HepG2 (cell line): ENCODE data around the gene PRSS48. TPM values are rescaled to one million over a fixed set of nuclear protein-coding genes. Genes with fewer than 3 reads are reported as not detected.

Experiments
- ATAC-seq: fragments of 200-7000 bp; cut with Tn5 transposase; 3 replicates; pipeline ENCODE4 v1.9.1; 2020; ENCODE audit warnings: mild to moderate bottlenecking, moderate library complexity
- BruUV-seq: library from RNA; stranded (reverse); fragments of 400-500 nt; replicated peaks from 2 replicates; lab custom pipeline; 2021; lab: Mats Ljungman, UMichigan
- CTCF ChIA-PET: fragments of 300-600 bp; formaldehyde crosslinking; extraction: SDS; loops from one replicate; lab custom pipeline; 2021; ENCODE audit warnings: low total read pairs, inconsistent platforms, low intra/inter-chr PET ratio; lab: Yijun Ruan, JAX
- POLR2A ChIA-PET: fragments of 350-600 bp; sonication (Branson Sonifier 250); formaldehyde crosslinking; loops from one replicate; lab custom pipeline; 2020; ENCODE audit warnings: antibody characterized with exemption, inconsistent platforms; lab: Yijun Ruan, JAX
- DNase-seq: peaks from one replicate; pipeline ENCODE4 v3.0.0-alpha.2; 2015; ENCODE audit warnings: low spot score
- FAIRE-seq: peaks from 3 replicates; lab custom pipeline; 2011; peaks lifted over from hg19 to GRCh38; lab: Jason Lieb, UNC
- H2AFZ ChIP-seq: one replicate; pipeline ENCODE4 v1.6.1; 2011; ENCODE audit warnings: low read length, inconsistent platforms
- H3K27ac ChIP-seq: fragments of 300-600 bp; 3 replicates; pipeline ENCODE4 v1.8.0; 2011; ENCODE audit warnings: mixed run types, mild to moderate bottlenecking, mixed read lengths, low read length, inconsistent platforms; ENCODE audit not compliant: insufficient read depth; ENCODE audit errors: extremely low read length
- H3K27me3 ChIP-seq, 2 experiments: fragments of 200-600 bp in 1 of 2; 2 replicates in 1 of 2; 3 replicates in 1 of 2; pipeline versions ENCODE4 v1.6.0 to v1.8.0; 2011; ENCODE audit warnings: low read length in 2 of 2, mild to moderate bottlenecking in 2 of 2, moderate library complexity in 2 of 2, inconsistent platforms in 1 of 2; ENCODE audit not compliant: insufficient read depth in 2 of 2, control insufficient read depth in 1 of 2
- H3K36me3 ChIP-seq, 2 experiments: fragments of 200-600 bp in 1 of 2; replicated peaks in 1 of 2; 2 replicates in 1 of 2; 3 replicates in 1 of 2; pipeline versions ENCODE4 v1.5.1 to v1.8.0; 2011; ENCODE audit warnings: low read length in 2 of 2, inconsistent platforms in 1 of 2; ENCODE audit not compliant: insufficient read depth in 2 of 2, control insufficient read depth in 1 of 2
- H3K4me1 ChIP-seq: 2 replicates; pipeline ENCODE4 v1.5.1; 2012; ENCODE audit warnings: low read length, inconsistent platforms; ENCODE audit not compliant: insufficient read depth
- H3K4me2 ChIP-seq: 2 replicates; pipeline ENCODE4 v1.6.0; 2011; ENCODE audit warnings: low read depth, low read length, inconsistent platforms
- H3K4me3 ChIP-seq, 3 experiments: fragments of 200-600 bp in 1 of 3; sonication (generic), shearing (Covaris generic) in 1 of 3; replicated peaks in 1 of 3; 2 replicates each; pipeline ENCODE4 v1.5.1; 2011 to 2016; ENCODE audit warnings: low read length in 3 of 3, inconsistent platforms in 2 of 3, low read depth in 2 of 3, mild to moderate bottlenecking in 2 of 3, control low read depth in 1 of 3, mixed read lengths in 1 of 3; ENCODE audit not compliant: insufficient read depth in 1 of 3
- H3K79me2 ChIP-seq: one replicate; pipeline ENCODE4 v1.6.1; 2011; ENCODE audit warnings: low read length, inconsistent platforms; ENCODE audit not compliant: insufficient read depth
- H3K9ac ChIP-seq: 2 replicates; pipeline ENCODE4 v1.6.0; 2011; ENCODE audit warnings: mild to moderate bottlenecking, low read depth, low read length, inconsistent platforms; ENCODE audit not compliant: insufficient read depth
- H3K9me3 ChIP-seq: 2 replicates; pipeline ENCODE4 v1.5.1; 2012; ENCODE audit warnings: mild to moderate bottlenecking, low read length
- H4K20me1 ChIP-seq: 2 replicates; pipeline ENCODE4 v1.6.0; 2011; ENCODE audit warnings: inconsistent platforms, mild to moderate bottlenecking, low read length, moderate library complexity; ENCODE audit not compliant: insufficient read depth
- CC2D1A ChIP-seq: sonication (generic); formaldehyde crosslinking; IDR thresholded peaks from 2 replicates; pipeline ENCODE4 v1.8.1; 2023; ENCODE audit warnings: mild to moderate bottlenecking, missing genetic modification reagents
- E2F2 ChIP-seq: sonication (generic); formaldehyde crosslinking; IDR thresholded peaks from 2 replicates; pipeline ENCODE4 v1.4.0; 2020; ENCODE audit warnings: missing genetic modification reagents, borderline replicate concordance
- EEA1 ChIP-seq: sonication (generic); formaldehyde crosslinking; IDR thresholded peaks from 2 replicates; pipeline ENCODE4 v1.5.1; 2020; ENCODE audit warnings: mild to moderate bottlenecking, missing genetic modification reagents, borderline replicate concordance
- SOX5 ChIP-seq: IDR thresholded peaks from 2 replicates; pipeline ENCODE4 v1.6.1; 2016; ENCODE audit warnings: borderline replicate concordance
- SSRP1 ChIP-seq: IDR thresholded peaks from 2 replicates; pipeline ENCODE4 v1.6.1; 2016; ENCODE audit warnings: control low read depth
- ZBTB21 ChIP-seq: sonication (generic); formaldehyde crosslinking; IDR thresholded peaks from 2 replicates; pipeline ENCODE4 v1.4.0; 2020; ENCODE audit warnings: missing genetic modification reagents
- ZBTB3 ChIP-seq: sonication (generic); formaldehyde crosslinking; IDR thresholded peaks from 2 replicates; pipeline ENCODE4 v1.4.0; 2020; ENCODE audit warnings: low read depth, mild to moderate bottlenecking, moderate library complexity, missing genetic modification reagents, borderline replicate concordance
- ZFY ChIP-seq: sonication (generic); formaldehyde crosslinking; IDR thresholded peaks from 2 replicates; pipeline ENCODE4 v1.4.0; 2020; ENCODE audit warnings: missing genetic modification reagents
- ZNF160 ChIP-seq: sonication (generic); formaldehyde crosslinking; IDR thresholded peaks from 2 replicates; pipeline ENCODE4 v1.8.0; 2022; ENCODE audit warnings: mild to moderate bottlenecking, inconsistent platforms, missing genetic modification reagents
- ZNF451 ChIP-seq: sonication (generic); formaldehyde crosslinking; IDR thresholded peaks from 2 replicates; pipeline ENCODE4 v1.5.0; 2020; ENCODE audit warnings: mild to moderate bottlenecking, missing genetic modification reagents
- ZNF510 ChIP-seq: sonication (generic); formaldehyde crosslinking; IDR thresholded peaks from 2 replicates; pipeline ENCODE4 v1.4.0; 2020; ENCODE audit warnings: low read depth, mild to moderate bottlenecking, missing genetic modification reagents
- ZNF546 ChIP-seq: sonication (generic); formaldehyde crosslinking; conservative IDR thresholded peaks from 2 replicates; pipeline ENCODE4 v1.8.1; 2023; ENCODE audit warnings: mild to moderate bottlenecking, missing genetic modification reagents
- ZSCAN12 ChIP-seq: sonication (generic); formaldehyde crosslinking; IDR thresholded peaks from 2 replicates; pipeline ENCODE4 v1.9.0; 2021; ENCODE audit warnings: mild to moderate bottlenecking, missing genetic modification reagents
- WGBS: methylation state at CpG from one replicate; pipeline ENCODE4 v1.1.6; 2017; ENCODE audit warnings: low lambda C conversion rate; 5-methylcytosine and 5-hydroxymethylcytosine counted together
- in situ Hi-C: cut with HindIII; loops from 2 replicates; pipeline ENCODE4 v1.10.0; 2017; ENCODE audit warnings: low pct_unique_long_range_greater_than_20kb; ENCODE audit not compliant: extremely low pct_ligation_motif_present
- intact Hi-C: fragments of 100-400 bp; cut with micrococcal nuclease; formaldehyde crosslinking; loops from one replicate; pipeline ENCODE4 v1.10.0; 2022; ENCODE audit not compliant: unreplicated experiment
- polyA plus RNA-seq, 8 experiments: library from polyadenylated mRNA; depleted of rRNA in 3 of 8; stranded (reverse) in 7 of 8; unstranded in 1 of 8; fragments of >200 nt; fragmentation: Illumina TruSeq in 4 of 8; extraction: Trizol in 4 of 8; gene quantifications; 2 replicates each; pipeline versions ENCODE4 v1.2.1 to v1.2.3, GENCODE V29; 2011 to 2016; ENCODE audit warnings: low read depth in 4 of 8, missing spikeins in 1 of 8, mixed read lengths in 1 of 8; ENCODE audit not compliant: insufficient read depth in 1 of 8
- total RNA-seq, 5 experiments: library from RNA; depleted of rRNA; stranded (reverse); fragments of >200 nt; fragmentation: Illumina TruSeq; extraction: Trizol; gene quantifications; 2 replicates each; pipeline ENCODE4 v1.2.3, GENCODE V29; 2016; ENCODE audit warnings: low read depth in 1 of 5
- TF ChIP-seq, protein P1 (sequence below): sonication (generic); formaldehyde crosslinking; IDR thresholded peaks from 2 replicates; pipeline ENCODE4 v1.5.1; 2020; ENCODE audit warnings: mild to moderate bottlenecking, missing genetic modification reagents, moderate library complexity

Gene PRSS48
- total and polyA plus RNA-seq, 2 of the 13 experiments (the other 11 are each of a cell fraction or from before 2014, with no cell fraction given): not detected

- no peak overlapping the region for H2AFZ ChIP-seq
- H3K9ac ChIP-seq: no peak overlapping the region
- WGBS: 98% methylated on average over 7 of the region's 7 CpGs
- H3K79me2 ChIP-seq: peaks cover 36% of the 10 kb centered on the region
- peaks cover 0 to 2% of the 10 kb centered on the region in 2 experiments; a peak in 2 of 5 replicates for H3K36me3 ChIP-seq
- H3K4me2 ChIP-seq: no peak overlapping the region
- no peak for DNase-seq
- H3K9me3 ChIP-seq: no peaks in the 10 kb centered on the region
- BruUV-seq: no TSS peak
- no peaks in the 10 kb centered on the region for H3K27me3 ChIP-seq
- intact Hi-C loops: no loop called here
- CTCF ChIA-PET: no interaction called here
- no peak for ATAC-seq
- no peaks in the 10 kb centered on the region for H3K4me1 ChIP-seq
- in situ Hi-C loops: no loop called here
- H3K27ac ChIP-seq: no peak overlapping the region
- no peak for FAIRE-seq
- peaks cover 3% of the 10 kb centered on the region for H4K20me1 ChIP-seq
- TF ChIP-seq SOX5 (CRISPR knock-in tag) (no peak), ZNF510 (no peak), SSRP1 (no peak), ZFY (CRISPR knock-in tag) (no peak), ZNF451 (CRISPR knock-in tag) (no peak), CC2D1A (CRISPR knock-in tag) (no peak), ZNF546 (no peak), ZBTB3 (no peak), E2F2 (CRISPR knock-in tag) (no peak), EEA1 (CRISPR knock-in tag) (no peak), ZNF160 (CRISPR knock-in tag) (no peak), ZBTB21 (CRISPR knock-in tag) (no peak), ZSCAN12 (CRISPR knock-in tag) (no peak)
- TF ChIP-seq, protein P1, sequence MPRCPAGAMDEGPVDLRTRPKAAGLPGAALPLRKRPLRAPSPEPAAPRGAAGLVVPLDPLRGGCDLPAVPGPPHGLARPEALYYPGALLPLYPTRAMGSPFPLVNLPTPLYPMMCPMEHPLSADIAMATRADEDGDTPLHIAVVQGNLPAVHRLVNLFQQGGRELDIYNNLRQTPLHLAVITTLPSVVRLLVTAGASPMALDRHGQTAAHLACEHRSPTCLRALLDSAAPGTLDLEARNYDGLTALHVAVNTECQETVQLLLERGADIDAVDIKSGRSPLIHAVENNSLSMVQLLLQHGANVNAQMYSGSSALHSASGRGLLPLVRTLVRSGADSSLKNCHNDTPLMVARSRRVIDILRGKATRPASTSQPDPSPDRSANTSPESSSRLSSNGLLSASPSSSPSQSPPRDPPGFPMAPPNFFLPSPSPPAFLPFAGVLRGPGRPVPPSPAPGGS: no peak
- no peak overlapping the region for H3K4me3 ChIP-seq
- POLR2A ChIA-PET: no interaction called here
These were observed 44.9 kb upstream of the PRSS48 start for GRCh38 chr4:151231915-151232595.
